DMS 273 (cell line): ENCODE results near the gene ELANE.

Source experiments
- DNase-seq: peaks from one replicate; lab custom pipeline; 2025; ENCODE audit not compliant: unreplicated experiment; lab: John Stamatoyannopoulos, UW

Gene ELANE

GRCh38 chr19:892894-893689, 41.0 kb downstream of the ELANE start, which contains the start of the genes MED16 and RNU6-9:
Gene MED16, minus strand, starts transcription at chr19:893187. Its CDS starts 2,056 bp downstream, at chr19:891131.
Gene RNU6-9, plus strand, starts transcription at chr19:893484.
- peak; percentile 97 for DNase-seq

GRCh38 chr19:896434-896833, 44.3 kb downstream of the ELANE start:
- DNase-seq = no peak

GRCh38 chr19:896999-897398, 44.9 kb downstream of the ELANE start:
- DNase-seq = no peak

- DNase-seq = no peak
Measured at GRCh38 chr19:897442-898039, 45.4 kb downstream of the ELANE start.

DNA sequence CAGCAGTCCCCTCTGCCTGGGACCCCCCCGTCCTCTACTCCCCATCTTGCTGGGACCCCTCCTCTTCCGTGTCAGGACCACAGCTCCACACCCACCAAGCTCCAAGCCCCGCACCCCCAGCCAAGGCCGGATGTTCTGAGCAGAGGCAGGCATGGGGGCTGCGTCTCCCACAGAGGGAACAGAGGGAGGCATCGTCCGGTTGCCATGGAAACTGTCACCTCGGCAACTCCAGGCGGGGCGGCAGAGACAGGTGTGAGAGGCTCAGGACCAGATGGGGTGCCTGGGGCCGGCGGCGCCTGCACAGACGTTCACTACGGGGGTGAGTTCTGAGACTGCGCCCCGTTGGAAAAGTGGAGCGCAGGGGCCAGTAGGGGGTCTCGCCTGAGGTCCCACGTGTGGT, 46.6 kb downstream of the ELANE start:
- peak; percentile 95 for DNase-seq

DNA sequence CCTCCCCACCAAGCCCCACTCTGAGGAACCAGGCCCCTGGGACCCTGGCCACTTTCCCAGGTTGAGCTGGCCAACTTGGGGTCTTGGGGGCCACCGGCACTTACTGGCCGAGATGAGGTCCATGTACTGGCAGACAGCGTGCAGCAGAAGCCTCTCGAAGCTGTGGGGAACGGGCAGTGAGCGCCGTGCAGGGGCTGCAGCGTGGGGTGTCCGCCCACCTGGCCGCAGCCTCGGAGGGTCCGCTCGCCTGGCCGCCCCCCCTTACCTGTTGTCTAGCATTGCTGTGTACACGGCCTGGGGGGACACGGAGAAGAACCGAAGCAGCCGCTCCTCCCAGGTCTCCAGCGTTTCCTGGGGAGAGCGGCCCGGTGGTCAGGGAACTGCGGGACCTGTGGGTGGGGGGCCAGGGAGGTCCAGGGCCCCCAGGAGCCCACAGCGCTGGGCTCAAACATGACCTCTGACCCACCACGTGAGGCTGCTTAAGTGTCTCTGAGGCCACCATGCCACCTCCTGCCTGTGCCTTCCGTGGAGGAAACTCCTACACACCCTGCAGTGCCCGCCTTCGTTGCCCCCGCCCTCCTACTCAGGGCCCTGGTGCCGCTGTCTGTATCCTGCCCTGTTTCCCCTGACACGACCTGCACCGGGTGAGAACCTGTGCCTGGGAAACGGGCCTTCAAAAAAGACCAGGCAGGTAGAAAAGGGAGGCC, 47.4 kb downstream of the ELANE start:
- no peak for DNase-seq

GRCh38 chr19:900043-900301, 47.9 kb downstream of the ELANE start:
- no peak for DNase-seq

DNA sequence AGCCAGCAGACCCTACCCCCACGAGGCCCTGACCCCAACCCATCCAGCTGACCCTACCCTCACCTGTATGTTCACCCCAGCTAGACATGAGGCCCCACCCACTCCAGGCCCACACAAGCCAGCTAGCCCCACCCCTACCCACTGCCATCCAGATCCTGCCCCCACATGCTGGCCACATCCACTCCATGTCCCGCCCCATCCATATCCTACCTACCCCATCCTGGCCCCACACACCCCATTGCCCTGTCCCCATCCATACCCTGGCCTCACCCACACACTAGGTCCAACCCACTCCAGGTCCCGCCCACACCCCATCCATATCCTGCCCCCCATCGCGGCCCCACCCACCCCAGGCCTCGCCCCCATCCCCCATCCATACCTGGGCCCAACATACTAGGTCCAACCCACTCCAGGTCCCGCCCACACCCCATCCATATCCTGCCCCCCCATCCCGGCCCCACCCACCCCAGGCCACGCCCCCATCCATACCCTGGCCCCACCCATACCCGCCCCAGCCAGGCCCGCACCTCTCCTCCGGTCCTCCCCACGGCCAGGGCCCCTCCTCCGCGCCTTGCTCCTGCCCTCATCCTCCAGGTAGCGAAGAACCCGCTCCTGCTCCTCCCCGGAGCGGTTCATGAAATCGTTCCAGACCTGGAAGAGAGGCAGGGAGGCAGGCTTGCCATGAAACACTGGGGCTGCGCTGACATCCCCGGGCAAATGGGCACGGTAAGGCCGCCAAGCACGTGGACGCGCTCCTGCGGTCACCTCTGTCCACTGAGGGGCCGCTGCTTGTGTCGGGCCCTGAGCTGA, 48.4 kb downstream of the ELANE start:
- peak; percentile 42 for DNase-seq

DNA sequence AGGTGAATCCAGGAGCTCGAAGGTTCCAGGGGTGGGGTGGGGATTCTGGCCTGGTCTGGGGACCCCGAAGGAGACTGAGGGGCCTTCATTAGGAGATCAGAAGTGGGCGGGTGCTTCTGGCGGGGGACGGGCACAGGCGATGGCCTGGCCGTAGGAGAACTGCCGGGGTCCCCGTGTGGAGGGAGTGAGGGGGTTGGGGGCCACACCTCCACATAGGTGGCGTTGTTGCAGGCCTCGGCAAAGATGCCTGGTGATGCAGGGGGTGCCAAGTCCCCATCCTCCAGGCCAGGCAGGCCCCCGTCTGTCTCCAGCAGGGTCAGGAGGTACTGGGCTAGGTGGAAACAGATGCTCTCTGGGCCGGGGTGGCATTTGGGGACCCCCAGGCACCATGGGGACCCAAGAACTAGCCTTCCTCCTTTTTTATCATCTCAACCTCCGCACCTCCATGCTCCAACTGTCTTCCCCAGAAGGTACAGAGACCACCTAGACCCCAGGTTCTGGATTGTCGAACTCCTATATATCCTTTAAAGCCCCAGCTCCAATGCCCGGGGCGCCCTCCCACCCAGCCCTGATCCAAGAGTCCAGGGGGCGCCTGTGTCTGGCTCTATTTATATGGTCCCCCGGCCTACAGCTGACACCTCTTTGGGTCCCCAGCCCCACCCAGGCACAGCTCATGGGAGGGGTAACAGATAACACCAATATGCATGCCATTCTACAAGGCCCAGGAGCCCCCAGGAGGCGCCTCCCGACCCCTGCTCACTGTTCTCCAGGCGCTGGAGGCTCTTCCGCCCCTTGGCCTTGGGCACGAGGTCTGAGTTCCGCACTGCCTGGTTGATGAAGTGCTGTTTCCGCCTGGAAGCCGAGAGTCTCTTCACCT, 49.4 kb downstream of the ELANE start:
- DNase-seq = no peak

DNA sequence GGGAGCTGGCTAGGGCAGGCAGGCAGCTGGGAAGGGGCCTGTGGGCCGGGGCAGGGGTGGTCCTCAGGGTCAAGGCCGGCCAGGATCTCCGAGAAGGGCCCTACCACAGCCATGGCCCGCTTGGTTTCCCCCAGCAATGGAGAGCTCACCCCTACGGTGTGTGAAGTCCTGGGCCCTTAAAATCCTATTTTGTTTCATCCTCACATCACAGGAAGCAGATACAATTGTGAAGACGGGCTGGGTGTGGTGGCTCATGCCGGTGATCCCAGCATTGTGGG, 49.9 kb downstream of the ELANE start:
- DNase-seq = no peak

DNA sequence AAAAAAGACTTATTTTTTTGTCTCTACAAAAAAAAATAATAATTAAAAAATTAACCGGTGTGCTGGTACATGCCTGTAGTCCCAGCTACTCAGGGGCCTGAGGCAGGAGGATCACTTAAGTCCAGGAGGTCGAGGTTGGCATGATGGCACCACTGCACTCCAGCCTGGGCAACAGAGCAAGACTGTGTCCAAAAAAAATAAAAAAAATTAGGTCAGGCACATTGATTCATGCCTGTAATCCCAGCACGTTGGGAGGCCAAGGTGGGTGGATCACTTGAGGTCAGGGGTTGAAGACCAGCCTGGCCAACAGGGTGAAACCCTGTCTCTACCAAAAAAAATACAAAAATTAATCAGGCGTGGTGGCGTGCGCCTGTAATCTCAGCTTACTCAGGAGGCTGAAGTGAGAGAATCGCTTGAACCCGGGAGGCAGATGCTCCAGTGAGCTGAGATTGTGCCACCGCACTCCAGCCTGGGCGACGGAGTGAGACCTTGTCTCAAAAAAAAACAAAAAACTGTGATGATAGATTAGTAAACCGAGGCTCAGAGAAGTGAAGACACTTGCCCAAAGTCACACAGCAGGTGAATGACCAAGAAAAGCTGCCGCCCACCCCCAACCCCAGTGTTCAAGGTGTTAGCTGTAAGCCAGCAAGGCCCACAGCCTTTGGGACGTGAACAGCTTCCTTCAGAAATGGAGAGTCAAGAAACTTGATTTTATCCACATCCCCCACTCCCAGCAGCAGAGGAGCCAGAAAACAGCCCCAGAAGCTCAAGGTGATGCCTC, 50.5 kb downstream of the ELANE start:
- DNase-seq = no peak

GRCh38 chr19:903266-903797, 51.2 kb downstream of the ELANE start:
- no peak for DNase-seq

- DNase-seq = no peak
Measured at GRCh38 chr19:904545-904944, 52.4 kb downstream of the ELANE start.
